Measurements from ENCODE around the gene LPIN1. TPM values are rescaled to one million over a fixed set of nuclear protein-coding genes. Genes with fewer than 3 reads are reported as not detected.

Gene LPIN1
- polyA plus RNA-seq, 2 of the 4 experiments (the other 2 are of a cell fraction): 19.2 to 27.5 TPM

DNA sequence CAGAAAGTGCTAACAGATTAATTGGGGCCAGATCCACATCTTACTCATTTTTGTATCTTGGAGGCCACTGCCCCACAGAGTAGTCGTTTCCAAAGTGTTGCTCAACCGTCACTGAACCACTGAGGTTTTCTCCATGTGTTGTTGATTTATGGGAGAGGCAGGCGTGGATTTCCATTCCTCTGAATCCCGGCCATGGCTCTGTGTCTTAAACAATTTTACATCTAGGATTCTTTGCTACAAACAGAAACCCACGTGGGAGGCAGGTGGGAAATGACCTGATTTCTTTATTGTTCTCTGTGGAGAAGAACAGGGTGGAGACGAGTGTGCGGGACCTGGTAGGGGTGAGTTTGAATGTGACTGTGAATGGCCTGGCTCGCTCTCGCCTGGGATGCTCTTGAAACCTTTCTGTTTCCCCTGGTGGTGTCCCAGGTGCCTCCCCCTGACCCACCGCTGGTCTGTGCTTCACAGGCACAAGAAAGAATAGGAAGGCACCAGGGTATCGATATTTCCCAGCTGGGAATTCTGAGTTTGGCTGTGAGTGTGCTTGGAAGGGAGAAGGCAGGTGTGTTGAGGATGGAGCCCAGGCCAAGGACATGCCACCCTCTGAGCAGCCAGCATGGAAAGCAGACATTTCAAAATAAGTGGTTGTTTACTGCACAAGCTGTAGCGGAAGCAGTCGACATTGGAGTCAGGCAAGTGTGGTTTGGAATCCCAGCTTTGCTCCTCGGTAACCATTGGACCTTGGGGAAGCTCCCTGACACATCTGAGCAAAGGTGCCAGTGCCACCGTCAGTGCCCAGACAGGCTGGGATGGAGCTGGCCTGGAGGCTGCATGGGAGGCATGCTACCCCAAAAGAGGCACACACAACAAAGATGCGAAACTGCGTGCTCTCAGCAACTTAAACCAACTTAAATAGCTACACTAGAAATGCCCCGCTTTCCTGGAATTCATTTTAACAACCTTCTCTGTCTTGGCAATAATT is 50.0 kb downstream of the LPIN1 start:
- 89% methylated on average over 18 of the region's 18 CpGs for WGBS (ENCODE audit: missing lambda C conversion rate)
- POLR2A ChIA-PET: no interaction called here
- ATAC-seq (no peak), DNase-seq (ENCODE audit: low read depth in 1 of 2, low spot score in 1 of 2) (no peak), FAIRE-seq (no peak)
- no peak overlapping the region for H3K27ac ChIP-seq
- TF ChIP-seq EP300 (IDR thresholded peaks at IDR 0.05): no peak
- no peak for TF ChIP-seq TP53 (CRISPR knock-in tag; IDR thresholded peaks at IDR 0.05)
- TF ChIP-seq HOXA7 (CRISPR knock-in tag; IDR thresholded peaks at IDR 0.05): no peak
- TF ChIP-seq POLR2AphosphoS2 (conservative IDR thresholded peaks at IDR 0.05; ENCODE audit: low read length): no peak
- no peak for TF ChIP-seq ESRRA (IDR thresholded peaks at IDR 0.05; ENCODE audit: borderline replicate concordance, low read length)
- no peak for TF ChIP-seq CHD4 (IDR thresholded peaks at IDR 0.05; ENCODE audit: borderline replicate concordance)
- no peak for TF ChIP-seq RAD21 (conservative IDR thresholded peaks at IDR 0.05 in 1 of 2, IDR thresholded peaks at IDR 0.05 in 1 of 2)
- TF ChIP-seq HDAC2 (IDR thresholded peaks at IDR 0.05): no peak
- no peak for TF ChIP-seq EHF (CRISPR knock-in tag; IDR thresholded peaks at IDR 0.05)
- TF ChIP-seq, protein P1, sequence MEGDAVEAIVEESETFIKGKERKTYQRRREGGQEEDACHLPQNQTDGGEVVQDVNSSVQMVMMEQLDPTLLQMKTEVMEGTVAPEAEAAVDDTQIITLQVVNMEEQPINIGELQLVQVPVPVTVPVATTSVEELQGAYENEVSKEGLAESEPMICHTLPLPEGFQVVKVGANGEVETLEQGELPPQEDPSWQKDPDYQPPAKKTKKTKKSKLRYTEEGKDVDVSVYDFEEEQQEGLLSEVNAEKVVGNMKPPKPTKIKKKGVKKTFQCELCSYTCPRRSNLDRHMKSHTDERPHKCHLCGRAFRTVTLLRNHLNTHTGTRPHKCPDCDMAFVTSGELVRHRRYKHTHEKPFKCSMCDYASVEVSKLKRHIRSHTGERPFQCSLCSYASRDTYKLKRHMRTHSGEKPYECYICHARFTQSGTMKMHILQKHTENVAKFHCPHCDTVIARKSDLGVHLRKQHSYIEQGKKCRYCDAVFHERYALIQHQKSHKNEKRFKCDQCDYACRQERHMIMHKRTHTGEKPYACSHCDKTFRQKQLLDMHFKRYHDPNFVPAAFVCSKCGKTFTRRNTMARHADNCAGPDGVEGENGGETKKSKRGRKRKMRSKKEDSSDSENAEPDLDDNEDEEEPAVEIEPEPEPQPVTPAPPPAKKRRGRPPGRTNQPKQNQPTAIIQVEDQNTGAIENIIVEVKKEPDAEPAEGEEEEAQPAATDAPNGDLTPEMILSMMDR (IDR thresholded peaks at IDR 0.05): no peak
- no peak for TF ChIP-seq MYC (IDR thresholded peaks at IDR 0.05; ENCODE audit: borderline replicate concordance, low read length)
- H3K4me3 ChIP-seq: no peak overlapping the region
- CTCF ChIA-PET: interaction anchor here (0.7 to 1.1 kb wide), 4 partner anchors 11 to 104 kb away, joined by 3 to 4 read pairs (median 3); no protein-coding TSS in a partner anchor
- no peaks in the 10 kb centered on the region for H3K9me3 ChIP-seq
- no peak overlapping the region for H3K4me2 ChIP-seq
- H3K4me1 ChIP-seq: no peaks in the 10 kb centered on the region

DNA sequence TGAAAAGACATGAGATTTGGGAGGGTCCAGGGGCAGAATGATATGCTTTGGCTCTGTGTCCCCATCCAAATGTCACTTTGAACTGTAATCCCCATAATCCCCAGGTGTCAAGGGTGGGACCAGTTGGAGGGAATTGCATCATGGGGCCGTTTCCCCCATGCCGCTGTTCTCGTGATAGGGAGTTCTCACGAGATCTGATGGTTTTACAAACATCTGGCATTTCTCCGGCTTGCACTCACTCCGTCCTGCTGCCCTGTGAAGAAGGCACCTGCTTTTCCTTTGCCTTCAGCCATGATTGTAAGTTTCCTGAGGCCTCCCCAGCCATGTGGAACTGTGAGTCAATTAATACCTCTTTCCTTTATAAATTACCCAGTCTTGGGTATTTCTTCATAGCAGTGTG is 51.4 kb downstream of the LPIN1 start:
- CTCF ChIA-PET: no interaction called here
- DNase-seq (ENCODE audit: low read depth in 1 of 2, low spot score in 1 of 2): no peak
- POLR2A ChIA-PET: no interaction called here
- FAIRE-seq: no peak
- no peak for ATAC-seq
- TF ChIP-seq NPAS2 (CRISPR knock-in tag; IDR thresholded peaks at IDR 0.05; ENCODE audit: borderline replicate concordance) (no peak), SREBF2 (IDR thresholded peaks at IDR 0.05) (no peak), NFE2L2 (conservative IDR thresholded peaks at IDR 0.05; ENCODE audit: low read length) (no peak), EP300 (IDR thresholded peaks at IDR 0.05) (no peak), CEBPB (IDR thresholded peaks at IDR 0.05) (no peak), USF2 (IDR thresholded peaks at IDR 0.05) (no peak), GATA3 (IDR thresholded peaks at IDR 0.05; ENCODE audit: borderline replicate concordance) (no peak), CHD4 (IDR thresholded peaks at IDR 0.05; ENCODE audit: borderline replicate concordance) (no peak), CBX2 (IDR thresholded peaks at IDR 0.05; ENCODE audit: borderline replicate concordance, low read depth) (no peak), E2F6 (IDR thresholded peaks at IDR 0.05; ENCODE audit: borderline replicate concordance, low read depth) (no peak)
- TF ChIP-seq, protein P2, sequence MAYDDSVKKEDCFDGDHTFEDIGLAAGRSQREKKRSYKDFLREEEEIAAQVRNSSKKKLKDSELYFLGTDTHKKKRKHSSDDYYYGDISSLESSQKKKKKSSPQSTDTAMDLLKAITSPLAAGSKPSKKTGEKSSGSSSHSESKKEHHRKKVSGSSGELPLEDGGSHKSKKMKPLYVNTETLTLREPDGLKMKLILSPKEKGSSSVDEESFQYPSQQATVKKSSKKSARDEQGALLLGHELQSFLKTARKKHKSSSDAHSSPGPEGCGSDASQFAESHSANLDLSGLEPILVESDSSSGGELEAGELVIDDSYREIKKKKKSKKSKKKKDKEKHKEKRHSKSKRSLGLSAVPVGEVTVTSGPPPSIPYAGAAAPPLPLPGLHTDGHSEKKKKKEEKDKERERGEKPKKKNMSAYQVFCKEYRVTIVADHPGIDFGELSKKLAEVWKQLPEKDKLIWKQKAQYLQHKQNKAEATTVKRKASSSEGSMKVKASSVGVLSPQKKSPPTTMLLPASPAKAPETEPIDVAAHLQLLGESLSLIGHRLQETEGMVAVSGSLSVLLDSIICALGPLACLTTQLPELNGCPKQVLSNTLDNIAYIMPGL (CRISPR knock-in tag; IDR thresholded peaks at IDR 0.05; ENCODE audit: borderline replicate concordance): no peak
- TF ChIP-seq, protein P3, sequence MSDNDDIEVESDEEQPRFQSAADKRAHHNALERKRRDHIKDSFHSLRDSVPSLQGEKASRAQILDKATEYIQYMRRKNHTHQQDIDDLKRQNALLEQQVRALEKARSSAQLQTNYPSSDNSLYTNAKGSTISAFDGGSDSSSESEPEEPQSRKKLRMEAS (IDR thresholded peaks at IDR 0.05): no peak
- no peaks in the 10 kb centered on the region for H3K9me3 ChIP-seq
- H3K4me2 ChIP-seq: no peak overlapping the region
- H3K27ac ChIP-seq: no peak overlapping the region
- WGBS (ENCODE audit: missing lambda C conversion rate): 90% methylated on average over 6 of the region's 6 CpGs
- no peak overlapping the region for H3K4me3 ChIP-seq
- no peaks in the 10 kb centered on the region for H3K4me1 ChIP-seq

Data from A549 (cell line).